ENCODE data around the gene PDLIM7. TPM values are rescaled to one million over a fixed set of nuclear protein-coding genes. Genes with fewer than 3 reads are reported as not detected.

PDLIM7 gene
- total RNA-seq, 1 experiment from 2014 or later, result 132 TPM

- Histone ChIP-seq H3K4me1 (ENCODE audit: insufficient read depth, low read length, poor library complexity, severe bottlenecking) (peaks cover 4% of the 10 kb centered on the region), H3K36me3 (ENCODE audit: insufficient read depth, low read length, poor library complexity, severe bottlenecking) (no peaks in the 10 kb centered on the region), H3K27ac (ENCODE audit: low read depth, low read length, poor library complexity, severe bottlenecking) (no peak overlapping the region), H3K4me3 (ENCODE audit: low read depth, low read length, poor library complexity, severe bottlenecking) (no peak overlapping the region), H3K27me3 (replicated peaks; ENCODE audit: insufficient read depth, low read depth, low read length, poor library complexity) (no peaks in the 10 kb centered on the region), H3K9me3 (ENCODE audit: low read depth, low read length, poor library complexity, severe bottlenecking) (no peaks in the 10 kb centered on the region)
- no TSS peak for BruUV-seq (replicated peaks)
- CTCF ChIA-PET, result interaction anchor here (0.8 kb wide), 1 partner anchor 51 kb away, joined by 3 read pairs; no protein-coding TSS in a partner anchor
- intact Hi-C loops (cut with micrococcal nuclease; ENCODE audit: unreplicated experiment), result no loop called here
- no peak for TF ChIP-seq EZH2 (IDR thresholded peaks at IDR 0.05; ENCODE audit: borderline replicate concordance, low read depth, low read length, poor library complexity, severe bottlenecking)
- TF ChIP-seq CTCF (conservative IDR thresholded peaks at IDR 0.05; ENCODE audit: low read depth, low read length), result no peak
- DNase-seq (ENCODE audit: low spot score), result no peak
- POLR2A ChIA-PET (ENCODE audit: low non-redundant PET), result no interaction called here
Observed at GRCh38 chr5:177442066-177442826, 55.2 kb downstream of the PDLIM7 start.

- TF ChIP-seq CTCF (conservative IDR thresholded peaks at IDR 0.05; ENCODE audit: low read depth, low read length), result no peak
- no peak for TF ChIP-seq EZH2 (IDR thresholded peaks at IDR 0.05; ENCODE audit: borderline replicate concordance, low read depth, low read length, poor library complexity, severe bottlenecking)
- Histone ChIP-seq H3K9me3 (ENCODE audit: low read depth, low read length, poor library complexity, severe bottlenecking) (no peaks in the 10 kb centered on the region), H3K4me3 (ENCODE audit: low read depth, low read length, poor library complexity, severe bottlenecking) (no peak overlapping the region), H3K27ac (ENCODE audit: low read depth, low read length, poor library complexity, severe bottlenecking) (no peak overlapping the region), H3K36me3 (ENCODE audit: insufficient read depth, low read length, poor library complexity, severe bottlenecking) (no peaks in the 10 kb centered on the region), H3K4me1 (ENCODE audit: insufficient read depth, low read length, poor library complexity, severe bottlenecking) (peaks cover 3% of the 10 kb centered on the region), H3K27me3 (replicated peaks; ENCODE audit: insufficient read depth, low read depth, low read length, poor library complexity) (no peaks in the 10 kb centered on the region)
- ChIA-PET CTCF (interaction anchor here (0.8 kb wide), 1 partner anchor 50 kb away, joined by 3 read pairs; no protein-coding TSS in a partner anchor), POLR2A (ENCODE audit: low non-redundant PET) (no interaction called here)
- BruUV-seq (replicated peaks), result no TSS peak
- DNase-seq (ENCODE audit: low spot score), result no peak
- intact Hi-C loops (cut with micrococcal nuclease; ENCODE audit: unreplicated experiment), result no loop called here
Observed at GRCh38 chr5:177440990-177441780, 56.2 kb downstream of the PDLIM7 start.

DNA sequence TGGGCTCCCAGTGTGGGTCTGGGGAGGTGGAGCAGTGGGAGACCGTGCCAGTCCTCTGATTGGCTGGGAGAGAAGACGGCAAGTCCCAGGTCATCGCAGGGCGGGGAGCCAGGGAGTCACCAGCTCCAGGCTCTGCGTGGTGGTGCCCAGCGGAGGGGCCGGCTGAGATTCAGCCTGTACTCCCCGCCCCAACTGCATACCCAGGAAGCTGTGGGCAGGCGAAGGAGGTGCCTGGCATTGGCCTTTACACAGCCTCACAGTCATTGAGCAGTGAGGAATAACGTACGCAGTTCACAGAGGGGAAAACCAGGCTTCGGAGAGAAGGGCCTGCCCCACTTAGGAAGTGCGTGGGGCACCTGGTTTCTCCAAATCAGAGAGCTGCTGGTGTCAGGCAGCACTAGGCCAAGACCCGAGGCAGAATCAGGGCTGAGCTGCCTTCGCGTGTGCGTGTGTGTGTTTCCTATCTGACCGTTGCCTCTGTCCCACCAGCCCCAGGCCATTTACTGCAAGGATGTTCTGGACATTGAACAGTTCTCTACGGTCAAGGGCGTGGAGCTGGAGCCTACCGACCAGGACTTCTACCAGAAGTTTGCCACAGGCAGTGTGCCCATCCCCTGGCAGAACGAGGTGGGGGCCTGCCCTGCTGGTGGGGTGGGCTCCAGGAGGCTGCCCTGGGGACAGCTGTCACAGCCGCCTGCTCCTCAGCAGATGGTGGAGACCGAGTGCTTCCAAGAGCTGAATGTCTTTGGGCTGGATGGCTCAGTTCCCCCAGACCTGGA is 57.0 kb downstream of the PDLIM7 start:
- H3K27ac ChIP-seq (ENCODE audit: low read depth, low read length, poor library complexity, severe bottlenecking), result no peak overlapping the region
- no peak for TF ChIP-seq EZH2 (IDR thresholded peaks at IDR 0.05; ENCODE audit: borderline replicate concordance, low read depth, low read length, poor library complexity, severe bottlenecking)
- TF ChIP-seq CTCF (conservative IDR thresholded peaks at IDR 0.05; ENCODE audit: low read depth, low read length), result no peak
- H3K4me3 ChIP-seq (ENCODE audit: low read depth, low read length, poor library complexity, severe bottlenecking), result no peak overlapping the region
- H3K27me3 ChIP-seq (replicated peaks; ENCODE audit: insufficient read depth, low read depth, low read length, poor library complexity), result no peaks in the 10 kb centered on the region
- H3K36me3 ChIP-seq (ENCODE audit: insufficient read depth, low read length, poor library complexity, severe bottlenecking), result peaks cover 4% of the 10 kb centered on the region
- ChIA-PET POLR2A (ENCODE audit: low non-redundant PET) (no interaction called here), CTCF (no interaction called here)
- no peak for DNase-seq (ENCODE audit: low spot score)
- no peaks in the 10 kb centered on the region for H3K4me1 ChIP-seq (ENCODE audit: insufficient read depth, low read length, poor library complexity, severe bottlenecking)
- intact Hi-C loops (cut with micrococcal nuclease; ENCODE audit: unreplicated experiment), result no loop called here
- H3K9me3 ChIP-seq (ENCODE audit: low read depth, low read length, poor library complexity, severe bottlenecking), result no peaks in the 10 kb centered on the region
- no TSS peak for BruUV-seq (replicated peaks)
